Lower leg skin (tissue), 3 donors: ENCODE data around the gene CYP26C1.

Experiments used
- CTCF ChIP-seq, 3 donors: fragments of 450-650 bp; IDR thresholded peaks; one replicate each; pipeline ENCODE4 v1.5.1; 2016; ENCODE audit warnings: antibody characterized with exemption in 3 of 3, mild to moderate bottlenecking in 3 of 3, moderate library complexity in 2 of 3
- POLR2A ChIP-seq, 2 donors: fragments of 450-650 bp; IDR thresholded peaks; one replicate each; pipeline ENCODE4 v1.6.1; 2016 to 2017; ENCODE audit warnings: antibody characterized with exemption in 2 of 2, mild to moderate bottlenecking in 1 of 2, moderate library complexity in 1 of 2

GRCh38 chr10:93067443-93068365, 7.1 kb downstream of the CYP26C1 start:
- TF ChIP-seq CTCF (IDR thresholded peaks at IDR 0.05) (no peak), POLR2A (IDR thresholded peaks at IDR 0.05) (no peak)
